Kidney (tissue), 14 donors: ENCODE data around the gene SYNGR1. TPM values are rescaled to one million over a fixed set of nuclear protein-coding genes. Genes with fewer than 3 reads are reported as not detected.

Experiments
- DNase-seq, 5 donors: peaks; one replicate each; pipeline ENCODE4 v3.0.0-alpha.2; 2013 to 2020
- FAIRE-seq: peaks from 2 replicates; lab custom pipeline; 2012; peaks lifted over from hg19 to GRCh38; lab: Jason Lieb, UNC
- H3K27ac ChIP-seq, 2 donors: one replicate each; pipeline ENCODE4 v1.7.0; 2013; ENCODE audit warnings: low read depth in 2 of 2, low read length in 2 of 2, inconsistent platforms in 1 of 2
- H3K27me3 ChIP-seq: one replicate; pipeline ENCODE4 v1.7.1; 2013; ENCODE audit warnings: low read length, inconsistent platforms; ENCODE audit not compliant: control insufficient read depth, insufficient read depth
- H3K36me3 ChIP-seq, 3 donors: one replicate each; pipeline versions ENCODE4 v1.7.0 to v1.7.1; 2013; ENCODE audit warnings: low read length in 3 of 3, control low read depth in 1 of 3, inconsistent platforms in 1 of 3; ENCODE audit not compliant: insufficient read depth in 3 of 3, control insufficient read depth in 2 of 3
- H3K4me1 ChIP-seq, 3 donors: one replicate each; pipeline versions ENCODE4 v1.7.0 to v1.7.1; 2013; ENCODE audit warnings: low read length in 3 of 3, inconsistent platforms in 1 of 3, low read depth in 1 of 3; ENCODE audit not compliant: control insufficient read depth in 2 of 3, insufficient read depth in 2 of 3
- H3K4me3 ChIP-seq, 3 donors: one replicate each; pipeline versions ENCODE4 v1.7.0 to v1.8.1; 2013; ENCODE audit warnings: low read length in 3 of 3, control low read depth in 1 of 3, inconsistent platforms in 1 of 3
- H3K9ac ChIP-seq, 3 donors: one replicate each; pipeline versions ENCODE4 v1.7.0 to v1.7.1; 2013; ENCODE audit warnings: low read length in 3 of 3, control low read depth in 1 of 3, inconsistent platforms in 1 of 3
- H3K9me3 ChIP-seq, 3 donors: one replicate each; pipeline versions ENCODE4 v1.7.0 to v1.7.1; 2013; ENCODE audit warnings: low read length in 3 of 3, control low read depth in 1 of 3, inconsistent platforms in 1 of 3; ENCODE audit not compliant: control insufficient read depth in 2 of 3, insufficient read depth in 1 of 3
- intact Hi-C: fragments of 100-400 bp; cut with DNase I; formaldehyde crosslinking; loops from one replicate; pipeline ENCODE4 v1.11.1; 2022
- polyA plus RNA-seq: library from polyadenylated mRNA; stranded (reverse); fragments of 350-450 nt; fragmentation: Illumina TruSeq; extraction: RNeasy Lipid Tissue Mini Kit (QIAGEN cat#74804); gene quantifications from one replicate; pipeline ENCODE4 v1.2.3, GENCODE V29; 2014; ENCODE audit warnings: low read depth, low replicate concordance; ENCODE audit not compliant: insufficient read depth
- total RNA-seq: library from RNA; stranded (reverse); fragmentation: NEBNext Ultra II Directional; extraction: Animal tissue kit (Norgen Biotek cat#: 25700); gene quantifications from one replicate; pipeline ENCODE4 v1.2.1, GENCODE V29; 2021
- TF ChIP-seq, protein P1 (sequence below): IDR thresholded peaks from 3 replicates; pipeline ENCODE4 v1.5.1; 2012; ENCODE audit warnings: mild to moderate bottlenecking, moderate library complexity, borderline replicate concordance; ENCODE audit not compliant: insufficient read depth; ENCODE audit errors: extremely low read depth
- donor health status: control.
- donor health status: control.
- donor health status: control.
- donor health status: control.
- donor health status: control.
- donor health status: DM: yes; HTN: yes; CAD: no.
- donor health status: Normal renal cell carcinoma (clear cell type).

Gene SYNGR1
- total and polyA plus RNA-seq, 2 donors from 2014 or later = 21.5 to 43.0 TPM

DNA sequence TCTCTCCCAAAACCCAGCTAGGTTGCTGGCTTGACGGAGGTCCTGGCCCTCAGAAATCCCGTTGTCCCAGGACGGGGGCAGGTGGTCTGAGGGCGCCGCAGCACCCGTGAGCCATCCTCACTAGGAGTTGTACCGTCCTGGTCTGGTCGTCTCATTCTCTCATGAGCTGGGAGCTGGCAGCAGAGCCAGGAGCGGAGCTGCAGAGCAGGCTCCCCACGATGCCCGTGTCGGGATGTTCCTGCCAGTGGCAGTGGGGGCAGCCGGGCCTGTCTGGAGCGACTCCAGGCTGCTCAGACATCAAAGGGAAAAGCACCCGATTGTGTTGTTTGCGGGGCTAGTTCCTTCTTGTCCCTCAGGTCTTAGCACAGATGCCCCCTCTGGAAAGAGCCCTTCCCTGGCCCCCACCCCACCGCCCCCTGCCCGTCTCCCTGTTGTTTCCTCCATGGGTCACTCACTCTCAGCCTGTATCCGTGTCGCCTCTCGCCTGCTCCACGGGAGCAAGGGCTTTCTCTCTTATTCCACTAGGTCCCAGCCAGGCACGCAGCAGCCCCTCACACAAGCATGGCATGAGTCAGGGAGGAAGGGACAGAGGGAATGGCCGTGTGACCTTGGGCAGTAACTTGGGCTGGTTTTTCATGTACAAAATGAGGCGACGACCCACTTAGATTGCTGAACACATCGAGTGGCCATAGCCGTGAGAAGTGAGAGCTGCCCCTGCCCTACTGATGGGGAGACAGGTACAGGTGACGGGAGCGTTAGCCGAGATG lies 83.9 kb downstream of the SYNGR1 start:
- no peak overlapping the region for H3K9ac ChIP-seq
- intact Hi-C loops = no loop called here
- FAIRE-seq = no peak
- TF ChIP-seq, protein P1, sequence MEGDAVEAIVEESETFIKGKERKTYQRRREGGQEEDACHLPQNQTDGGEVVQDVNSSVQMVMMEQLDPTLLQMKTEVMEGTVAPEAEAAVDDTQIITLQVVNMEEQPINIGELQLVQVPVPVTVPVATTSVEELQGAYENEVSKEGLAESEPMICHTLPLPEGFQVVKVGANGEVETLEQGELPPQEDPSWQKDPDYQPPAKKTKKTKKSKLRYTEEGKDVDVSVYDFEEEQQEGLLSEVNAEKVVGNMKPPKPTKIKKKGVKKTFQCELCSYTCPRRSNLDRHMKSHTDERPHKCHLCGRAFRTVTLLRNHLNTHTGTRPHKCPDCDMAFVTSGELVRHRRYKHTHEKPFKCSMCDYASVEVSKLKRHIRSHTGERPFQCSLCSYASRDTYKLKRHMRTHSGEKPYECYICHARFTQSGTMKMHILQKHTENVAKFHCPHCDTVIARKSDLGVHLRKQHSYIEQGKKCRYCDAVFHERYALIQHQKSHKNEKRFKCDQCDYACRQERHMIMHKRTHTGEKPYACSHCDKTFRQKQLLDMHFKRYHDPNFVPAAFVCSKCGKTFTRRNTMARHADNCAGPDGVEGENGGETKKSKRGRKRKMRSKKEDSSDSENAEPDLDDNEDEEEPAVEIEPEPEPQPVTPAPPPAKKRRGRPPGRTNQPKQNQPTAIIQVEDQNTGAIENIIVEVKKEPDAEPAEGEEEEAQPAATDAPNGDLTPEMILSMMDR = no peak
- peak in 1 of 5 donors; percentile 50 for DNase-seq
- H3K36me3 ChIP-seq = peaks cover 0 to 7% (median 0%) of the 10 kb centered on the region in 3 donors
- H3K4me1 ChIP-seq = peaks cover 0 to 19% (median 6%) of the 10 kb centered on the region in 3 donors
- no peak overlapping the region for H3K4me3 ChIP-seq
- H3K9me3 ChIP-seq = no peaks in the 10 kb centered on the region
- H3K27me3 ChIP-seq = no peaks in the 10 kb centered on the region
- no peak overlapping the region for H3K27ac ChIP-seq

DNA sequence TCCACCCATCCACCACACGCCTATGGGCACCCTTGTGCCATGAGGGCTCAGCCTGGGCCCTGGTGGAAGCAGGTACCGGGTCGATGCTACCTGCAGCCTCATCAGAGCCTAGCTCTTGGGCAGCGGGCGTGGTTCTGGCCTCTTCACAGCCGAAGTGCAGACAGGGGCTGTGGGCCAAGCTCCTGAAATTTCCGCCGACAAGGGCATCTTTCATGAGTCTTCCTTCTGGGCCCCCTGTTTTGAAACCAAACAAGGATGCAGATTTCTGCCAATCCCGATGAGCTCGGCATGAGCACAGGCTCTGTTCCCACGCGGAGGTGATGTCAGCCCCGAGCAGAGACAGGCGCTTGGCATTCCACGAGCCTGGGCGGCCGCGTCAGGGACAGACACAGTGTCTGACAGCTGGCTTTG lies 84.5 kb downstream of the SYNGR1 start:
- intact Hi-C loops = no loop called here
- peaks cover 0 to 6% (median 0%) of the 10 kb centered on the region in 3 donors for H3K36me3 ChIP-seq
- no peak overlapping the region for H3K4me3 ChIP-seq
- FAIRE-seq (no peak), DNase-seq (peak in 2 of 5 donors; percentile 14 to 56)
- H3K27ac ChIP-seq = no peak overlapping the region
- no peak overlapping the region for H3K9ac ChIP-seq
- TF ChIP-seq, protein P1 = no peak
- no peaks in the 10 kb centered on the region for H3K27me3 ChIP-seq
- peaks cover 0 to 19% (median 6%) of the 10 kb centered on the region in 3 donors for H3K4me1 ChIP-seq
- no peaks in the 10 kb centered on the region for H3K9me3 ChIP-seq

DNA sequence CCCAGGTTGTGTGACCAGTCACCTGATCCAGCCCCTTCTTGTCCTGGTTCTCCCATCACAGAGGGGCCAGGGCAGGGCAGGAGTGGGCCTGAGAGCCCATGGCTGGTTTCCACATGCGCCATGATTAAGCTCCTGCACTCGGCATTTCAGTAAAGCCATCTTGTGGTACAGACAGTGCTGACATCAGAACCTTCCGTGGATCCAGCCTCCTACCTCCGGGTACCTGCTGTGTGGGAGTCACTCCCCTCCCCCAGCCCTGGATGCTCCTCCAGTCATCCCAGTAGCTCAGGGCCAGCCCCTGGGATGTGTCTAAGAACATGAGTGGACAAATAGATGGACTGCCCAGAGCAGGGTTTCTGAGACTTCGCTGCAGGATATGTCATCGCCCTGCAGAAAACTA lies 84.9 kb downstream of the SYNGR1 start:
- intact Hi-C loops = no loop called here
- peaks cover 0 to 4% (median 0%) of the 10 kb centered on the region in 3 donors for H3K36me3 ChIP-seq
- no peaks in the 10 kb centered on the region for H3K27me3 ChIP-seq
- H3K9ac ChIP-seq = no peak overlapping the region
- TF ChIP-seq, protein P1 = no peak
- H3K9me3 ChIP-seq = no peaks in the 10 kb centered on the region
- DNase-seq (peak in 1 of 5 donors; percentile 38), FAIRE-seq (no peak)
- no peak overlapping the region for H3K4me3 ChIP-seq
- no peak overlapping the region for H3K27ac ChIP-seq
- H3K4me1 ChIP-seq = peaks cover 0 to 19% (median 6%) of the 10 kb centered on the region in 3 donors

Other genes starting within 250 kb of the SYNGR1 start
- gene CBX7, start 197.3 kb upstream of the SYNGR1 start, total RNA-seq = 65.2 TPM
- gene CBX7, start 197.3 kb upstream of the SYNGR1 start, polyA plus RNA-seq = 39.3 TPM
- gene PDGFB, start 105.0 kb upstream of the SYNGR1 start, total RNA-seq = 14.2 TPM
- 10.4 TPM for gene PDGFB, start 105.0 kb upstream of the SYNGR1 start, polyA plus RNA-seq
- 1,862 TPM for gene RPL3, start 30.4 kb upstream of the SYNGR1 start, total RNA-seq
- 2,443 TPM for gene RPL3, start 30.4 kb upstream of the SYNGR1 start, polyA plus RNA-seq
- gene TAB1, start 49.8 kb downstream of the SYNGR1 start, total RNA-seq = 30.9 TPM
- gene TAB1, start 49.8 kb downstream of the SYNGR1 start, polyA plus RNA-seq = 14.4 TPM
- gene MGAT3, start 107.0 kb downstream of the SYNGR1 start, total RNA-seq = 5.4 TPM
- gene MGAT3, start 107.0 kb downstream of the SYNGR1 start, polyA plus RNA-seq = 2.7 TPM
- 27.9 TPM for gene MIEF1, start 152.3 kb downstream of the SYNGR1 start, total RNA-seq
- gene MIEF1, start 152.3 kb downstream of the SYNGR1 start, polyA plus RNA-seq = 13.0 TPM
- 261 TPM for gene ATF4, start 170.6 kb downstream of the SYNGR1 start, total RNA-seq
- gene ATF4, start 170.6 kb downstream of the SYNGR1 start, polyA plus RNA-seq = 293 TPM
- 51.8 TPM for gene RPS19BP1, start 182.8 kb downstream of the SYNGR1 start, total RNA-seq
- 180 TPM for gene RPS19BP1, start 182.8 kb downstream of the SYNGR1 start, polyA plus RNA-seq
- 0.63 TPM for gene CACNA1I, start 220.8 kb downstream of the SYNGR1 start, total RNA-seq
- gene CACNA1I, start 220.8 kb downstream of the SYNGR1 start, polyA plus RNA-seq = not detected